Spinal cord (tissue), 10 donors: ENCODE data around the gene IL9. TPM values are rescaled to one million over a fixed set of nuclear protein-coding genes. Genes with fewer than 3 reads are reported as not detected.

ENCODE experiments used
- DNase-seq, 6 donors: peaks; one replicate each; pipeline versions ENCODE4 v3.0.0 to v3.0.0-alpha.2; 2013 to 2015; ENCODE audit warnings: low spot score in 6 of 6, low read depth in 4 of 6
- H3K27ac ChIP-seq: one replicate; pipeline ENCODE4 v1.5.1; 2013; ENCODE audit warnings: low read depth, low read length, control low read depth
- H3K27me3 ChIP-seq: one replicate; pipeline ENCODE4 v1.6.1; 2013; ENCODE audit warnings: low read length; ENCODE audit not compliant: control insufficient read depth, insufficient read depth
- H3K36me3 ChIP-seq: one replicate; pipeline ENCODE4 v1.6.1; 2013; ENCODE audit warnings: low read length; ENCODE audit not compliant: control insufficient read depth, insufficient read depth
- H3K4me1 ChIP-seq: one replicate; pipeline ENCODE4 v1.6.1; 2013; ENCODE audit warnings: low read length; ENCODE audit not compliant: control insufficient read depth, insufficient read depth
- H3K4me3 ChIP-seq: one replicate; pipeline ENCODE4 v1.5.1; 2013; ENCODE audit warnings: low read depth, low read length, control low read depth
- H3K9me3 ChIP-seq: one replicate; pipeline ENCODE4 v1.6.1; 2013; ENCODE audit warnings: low read length; ENCODE audit not compliant: control insufficient read depth, insufficient read depth
- WGBS: methylation state at CpG from one replicate; pipeline ENCODE4 v1.1.5; 2013; ENCODE audit warnings: missing lambda C conversion rate; ENCODE audit not compliant: insufficient coverage; 5-methylcytosine and 5-hydroxymethylcytosine counted together
- polyA plus RNA-seq, 2 donors: library from polyadenylated mRNA; unstranded; fragments of 120-200 nt; gene quantifications; one replicate each; pipeline ENCODE4 v1.2.1, GENCODE V29; 2013; ENCODE audit not compliant: insufficient read length in 2 of 2
- total RNA-seq, 2 donors: library from RNA; depleted of rRNA in 1 of 2; stranded (reverse); fragments of 120-200 nt in 1 of 2; fragments of >200 nt in 1 of 2; gene quantifications; one replicate each; pipeline versions ENCODE4 v1.2.3 to v1.2.4, GENCODE V29; 2013 to 2014
- donor health status: healthy.

IL9 gene
- total and polyA plus RNA-seq, 4 donors = 1.0 to 1.3 TPM; not detected in 2

- no CpG with 5 or more reads among the region's 1 CpG for WGBS
- no peak overlapping the region for H3K4me3 ChIP-seq
- H3K27me3 ChIP-seq = peaks cover 4% of the 10 kb centered on the region
- no peaks in the 10 kb centered on the region for H3K9me3 ChIP-seq
- no peak overlapping the region for H3K27ac ChIP-seq
- DNase-seq = no peak
- no peaks in the 10 kb centered on the region for H3K4me1 ChIP-seq
- H3K36me3 ChIP-seq = no peaks in the 10 kb centered on the region
Observed at GRCh38 chr5:135921388-135921787, 25.7 kb upstream of the IL9 start.

GRCh38 chr5:135920199-135920598 is 24.6 kb upstream of the IL9 start:
- DNase-seq = no peak
- WGBS = 62% methylated on average over 1 of the region's 3 CpGs
- H3K4me1 ChIP-seq = no peaks in the 10 kb centered on the region
- no peaks in the 10 kb centered on the region for H3K36me3 ChIP-seq
- no peak overlapping the region for H3K27ac ChIP-seq
- H3K27me3 ChIP-seq = peaks cover 4% of the 10 kb centered on the region
- no peaks in the 10 kb centered on the region for H3K9me3 ChIP-seq
- H3K4me3 ChIP-seq = no peak overlapping the region

GRCh38 chr5:135916638-135917263 is 21.1 kb upstream of the IL9 start:
- Histone ChIP-seq H3K9me3 (no peaks in the 10 kb centered on the region), H3K4me1 (no peaks in the 10 kb centered on the region), H3K27ac (no peak overlapping the region), H3K36me3 (no peaks in the 10 kb centered on the region), H3K27me3 (no peaks in the 10 kb centered on the region), H3K4me3 (no peak overlapping the region)
- 82% methylated on average over 6 of the region's 8 CpGs for WGBS
- DNase-seq = peak in 1 of 6 donors; percentile 21

- DNase-seq = no peak
- Histone ChIP-seq H3K27me3 (no peaks in the 10 kb centered on the region), H3K9me3 (no peaks in the 10 kb centered on the region), H3K4me3 (no peak overlapping the region), H3K36me3 (no peaks in the 10 kb centered on the region), H3K4me1 (no peaks in the 10 kb centered on the region), H3K27ac (no peak overlapping the region)
- WGBS = no CpG with 5 or more reads among the region's 5 CpGs
Observed at GRCh38 chr5:135915466-135916001, 19.9 kb upstream of the IL9 start.

- H3K9me3 ChIP-seq = no peaks in the 10 kb centered on the region
- no peak overlapping the region for H3K4me3 ChIP-seq
- H3K4me1 ChIP-seq = no peaks in the 10 kb centered on the region
- WGBS = 89% methylated on average over 3 of the region's 4 CpGs
- H3K27me3 ChIP-seq = no peaks in the 10 kb centered on the region
- no peak for DNase-seq
- H3K36me3 ChIP-seq = no peaks in the 10 kb centered on the region
- no peak overlapping the region for H3K27ac ChIP-seq
Observed at GRCh38 chr5:135913713-135914626, 18.3 kb upstream of the IL9 start.

GRCh38 chr5:135905144-135905543 is 9.5 kb upstream of the IL9 start:
- no peaks in the 10 kb centered on the region for H3K4me1 ChIP-seq
- no peak for DNase-seq
- no CpG with 5 or more reads among the region's 1 CpG for WGBS
- no peaks in the 10 kb centered on the region for H3K9me3 ChIP-seq
- no peaks in the 10 kb centered on the region for H3K36me3 ChIP-seq
- no peaks in the 10 kb centered on the region for H3K27me3 ChIP-seq
- no peak overlapping the region for H3K4me3 ChIP-seq
- H3K27ac ChIP-seq = no peak overlapping the region

- H3K4me3 ChIP-seq = no peak overlapping the region
- DNase-seq = no peak
- H3K36me3 ChIP-seq = no peaks in the 10 kb centered on the region
- whole genome bisulfite sequencing = 88% methylated on average over 2 of the region's 3 CpGs
- H3K27me3 ChIP-seq = no peaks in the 10 kb centered on the region
- H3K9me3 ChIP-seq = no peaks in the 10 kb centered on the region
- H3K4me1 ChIP-seq = no peaks in the 10 kb centered on the region
- no peak overlapping the region for H3K27ac ChIP-seq
Observed at GRCh38 chr5:135901633-135902032, 6.0 kb upstream of the IL9 start.

GRCh38 chr5:135900276-135900675 is 4.6 kb upstream of the IL9 start:
- Histone ChIP-seq H3K27me3 (no peaks in the 10 kb centered on the region), H3K27ac (no peak overlapping the region), H3K4me3 (no peak overlapping the region), H3K9me3 (no peaks in the 10 kb centered on the region), H3K4me1 (no peaks in the 10 kb centered on the region), H3K36me3 (no peaks in the 10 kb centered on the region)
- no CpG with 5 or more reads among the region's 3 CpGs for WGBS
- no peak for DNase-seq

GRCh38 chr5:135898651-135899050 is 3.0 kb upstream of the IL9 start:
- H3K27me3 ChIP-seq = no peaks in the 10 kb centered on the region
- H3K27ac ChIP-seq = no peak overlapping the region
- H3K36me3 ChIP-seq = no peaks in the 10 kb centered on the region
- WGBS = 100% methylated on average over 3 of the region's 6 CpGs
- H3K9me3 ChIP-seq = no peaks in the 10 kb centered on the region
- H3K4me1 ChIP-seq = no peaks in the 10 kb centered on the region
- no peak for DNase-seq
- H3K4me3 ChIP-seq = no peak overlapping the region
